Activated naive CD4-positive, alpha-beta T cell treated with anti-CD3 and anti-CD28 coated beads, Interleukin-2, amount 10 ng/mL, durations not matched to agents 7 days and 5 days (primary cell): ENCODE measurements around the gene FYCO1.

Experiments used
- CTCF ChIA-PET: fragments of 350-600 bp; sonication (Branson Sonifier 250); formaldehyde crosslinking; loops from one replicate; lab custom pipeline; 2021; ENCODE audit warnings: antibody characterized with exemption; lab: Charles Lee
- DNase-seq: peaks from one replicate; pipeline ENCODE4 v3.0.0-alpha.2; 2020
- H3K27ac Mint-ChIP-seq: one replicate; pipeline ENCODE4 v1.8.0; 2021; ENCODE audit warnings: mild to moderate bottlenecking, moderate library complexity, mixed read lengths
- H3K27me3 Mint-ChIP-seq: one replicate; pipeline ENCODE4 v1.8.0; 2021; ENCODE audit warnings: mild to moderate bottlenecking, mixed read lengths
- H3K36me3 Mint-ChIP-seq: one replicate; pipeline ENCODE4 v1.8.0; 2021; ENCODE audit warnings: mixed read lengths
- H3K4me1 Mint-ChIP-seq: one replicate; pipeline ENCODE4 v1.8.0; 2021; ENCODE audit warnings: mixed read lengths
- H3K4me3 Mint-ChIP-seq: one replicate; pipeline ENCODE4 v1.8.0; 2021; ENCODE audit warnings: mild to moderate bottlenecking, moderate library complexity, mixed read lengths
- H3K9me3 Mint-ChIP-seq: one replicate; pipeline ENCODE4 v1.8.0; 2021; ENCODE audit warnings: mixed read lengths

FYCO1 gene

GRCh38 chr3:45957586-45957985, 38.0 kb downstream of the FYCO1 start:
- Mint-ChIP-seq H3K4me3 (no peak overlapping the region), H3K4me1 (peaks cover 10% of the 10 kb centered on the region), H3K9me3 (peaks cover 2% of the 10 kb centered on the region), H3K27me3 (no peaks in the 10 kb centered on the region), H3K27ac (no peak overlapping the region), H3K36me3 (peaks cover 91% of the 10 kb centered on the region)
- CTCF ChIA-PET, result interaction anchor here (1.1 kb wide), 2 partner anchors 120 to 419 kb away, joined by 4 to 5 read pairs; no protein-coding TSS in a partner anchor
- no peak for DNase-seq

GRCh38 chr3:45955706-45956105, 39.9 kb downstream of the FYCO1 start:
- no peaks in the 10 kb centered on the region for H3K9me3 Mint-ChIP-seq
- H3K27ac Mint-ChIP-seq, result no peak overlapping the region
- H3K27me3 Mint-ChIP-seq, result no peaks in the 10 kb centered on the region
- no peak for DNase-seq
- peaks cover 91% of the 10 kb centered on the region for H3K36me3 Mint-ChIP-seq
- peaks cover 16% of the 10 kb centered on the region for H3K4me1 Mint-ChIP-seq
- H3K4me3 Mint-ChIP-seq, result no peak overlapping the region
- CTCF ChIA-PET, result no interaction called here

GRCh38 chr3:45955017-45955647, 40.5 kb downstream of the FYCO1 start:
- H3K4me3 Mint-ChIP-seq, result no peak overlapping the region
- H3K4me1 Mint-ChIP-seq, result peaks cover 21% of the 10 kb centered on the region
- no peak for DNase-seq
- no peaks in the 10 kb centered on the region for H3K9me3 Mint-ChIP-seq
- peaks cover 88% of the 10 kb centered on the region for H3K36me3 Mint-ChIP-seq
- H3K27me3 Mint-ChIP-seq, result no peaks in the 10 kb centered on the region
- no peak overlapping the region for H3K27ac Mint-ChIP-seq
- CTCF ChIA-PET, result no interaction called here

GRCh38 chr3:45954306-45954705, 41.3 kb downstream of the FYCO1 start:
- no peak for DNase-seq
- Mint-ChIP-seq H3K36me3 (peaks cover 85% of the 10 kb centered on the region), H3K4me1 (peaks cover 29% of the 10 kb centered on the region), H3K27ac (no peak overlapping the region), H3K4me3 (no peak overlapping the region), H3K9me3 (no peaks in the 10 kb centered on the region), H3K27me3 (no peaks in the 10 kb centered on the region)
- CTCF ChIA-PET, result no interaction called here

DNA sequence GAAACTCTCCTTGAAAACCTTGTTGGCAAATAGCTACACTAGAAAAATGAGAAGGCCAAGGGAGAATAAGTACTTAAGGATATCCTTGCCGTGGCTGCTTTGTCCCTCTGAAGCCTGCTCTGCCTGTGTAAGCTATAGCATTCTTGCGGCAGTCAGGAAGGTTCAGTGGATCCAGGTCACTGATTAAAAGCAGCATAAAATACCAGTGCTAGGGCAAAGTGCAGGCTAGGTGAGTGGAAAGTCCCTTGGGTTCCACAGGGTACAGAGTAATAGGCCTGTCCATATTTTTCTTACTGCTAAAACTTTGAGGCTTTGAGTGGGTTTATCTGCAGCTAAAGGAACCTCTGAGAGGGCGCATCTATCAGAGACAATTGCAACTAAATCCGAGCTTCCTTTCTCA, 42.1 kb downstream of the FYCO1 start:
- Mint-ChIP-seq H3K27me3 (no peaks in the 10 kb centered on the region), H3K4me3 (no peak overlapping the region), H3K27ac (no peak overlapping the region), H3K9me3 (no peaks in the 10 kb centered on the region), H3K36me3 (peaks cover 84% of the 10 kb centered on the region), H3K4me1 (peaks cover 36% of the 10 kb centered on the region)
- CTCF ChIA-PET, result interaction anchor here (1.4 kb wide), 1 partner anchor 126 kb away, joined by 6 read pairs; no protein-coding TSS in a partner anchor
- no peak for DNase-seq

DNA sequence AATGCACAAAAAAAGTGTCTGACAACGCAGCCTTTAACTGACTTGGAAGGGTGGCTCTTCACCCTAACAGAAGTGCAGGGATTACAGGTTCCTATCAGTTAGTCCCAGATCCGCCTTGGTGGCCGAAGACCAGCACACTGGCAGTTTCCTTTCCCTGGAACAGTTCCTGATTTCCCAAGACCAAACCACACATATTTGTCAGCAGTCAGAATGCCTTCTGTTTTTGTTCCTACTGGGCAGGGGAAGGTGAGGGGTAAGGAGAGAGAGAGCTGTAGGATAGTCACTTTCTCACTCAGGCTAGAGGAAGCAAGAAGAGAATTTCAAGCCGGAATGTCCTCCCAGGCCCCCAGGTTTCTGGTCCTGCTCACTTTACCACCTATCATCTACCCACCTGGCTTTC, 43.2 kb downstream of the FYCO1 start:
- Mint-ChIP-seq H3K36me3 (peaks cover 84% of the 10 kb centered on the region), H3K4me3 (no peak overlapping the region), H3K27me3 (no peaks in the 10 kb centered on the region), H3K27ac (no peak overlapping the region), H3K9me3 (no peaks in the 10 kb centered on the region), H3K4me1 (peaks cover 39% of the 10 kb centered on the region)
- no peak for DNase-seq
- CTCF ChIA-PET, result interaction anchor here (0.9 to 3.0 kb wide), 4 partner anchors 9 to 127 kb away, joined by 3 to 24 read pairs (median 5); partner anchors contain the start of gene CXCR6

DNA sequence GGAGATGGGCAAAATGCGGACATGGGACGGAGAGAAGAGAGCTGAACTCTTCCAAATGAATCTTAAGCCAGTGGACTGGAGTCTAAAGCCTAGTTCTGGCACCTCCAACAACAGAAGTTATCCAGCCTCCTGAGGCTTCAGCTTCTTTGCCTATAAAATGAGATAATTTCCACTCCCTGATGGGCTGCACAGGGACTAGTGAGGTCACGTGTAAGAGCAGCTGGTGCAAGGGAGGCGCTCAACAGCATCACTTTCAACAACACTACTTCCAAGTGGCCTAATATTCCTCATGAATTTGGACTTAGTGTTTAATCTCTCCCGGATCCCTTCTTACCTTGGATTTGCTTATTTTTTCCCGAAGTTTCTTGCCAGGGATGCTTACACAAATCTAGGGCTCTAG, 43.7 kb downstream of the FYCO1 start:
- H3K9me3 Mint-ChIP-seq, result no peaks in the 10 kb centered on the region
- no peak for DNase-seq
- no peaks in the 10 kb centered on the region for H3K27me3 Mint-ChIP-seq
- H3K36me3 Mint-ChIP-seq, result peaks cover 84% of the 10 kb centered on the region
- no peak overlapping the region for H3K4me3 Mint-ChIP-seq
- CTCF ChIA-PET, result interaction anchor here (0.9 to 16.7 kb wide), 6 partner anchors 9 to 126 kb away, joined by 3 to 419 read pairs (median 9); partner anchors contain the start of gene CXCR6
- peaks cover 40% of the 10 kb centered on the region for H3K4me1 Mint-ChIP-seq
- no peak overlapping the region for H3K27ac Mint-ChIP-seq

- Mint-ChIP-seq H3K27me3 (no peaks in the 10 kb centered on the region), H3K9me3 (no peaks in the 10 kb centered on the region), H3K27ac (peak overlapping the region; percentile 86), H3K4me3 (no peak overlapping the region), H3K4me1 (peaks cover 47% of the 10 kb centered on the region), H3K36me3 (peaks cover 87% of the 10 kb centered on the region)
- peak; percentile 72 for DNase-seq
- CTCF ChIA-PET, result interaction anchor here (0.6 to 16.7 kb wide), 11 partner anchors 9 to 257 kb away, joined by 3 to 419 read pairs (median 5); partner anchors contain the start of gene CCR1
These were observed 44.7 kb downstream of the FYCO1 start for GRCh38 chr3:45950686-45951600.

GRCh38 chr3:45950131-45950530, 45.5 kb downstream of the FYCO1 start:
- Mint-ChIP-seq H3K4me1 (peaks cover 52% of the 10 kb centered on the region), H3K4me3 (no peak overlapping the region), H3K9me3 (no peaks in the 10 kb centered on the region), H3K27ac (peak overlapping the region; percentile 86), H3K27me3 (peaks cover 2% of the 10 kb centered on the region), H3K36me3 (peaks cover 89% of the 10 kb centered on the region)
- CTCF ChIA-PET, result interaction anchor here (0.6 to 16.7 kb wide), 10 partner anchors 8 to 258 kb away, joined by 3 to 419 read pairs (median 6); partner anchors contain the start of gene CCR1
- DNase-seq, result no peak

- Mint-ChIP-seq H3K36me3 (peaks cover 88% of the 10 kb centered on the region), H3K4me3 (no peak overlapping the region), H3K4me1 (peaks cover 59% of the 10 kb centered on the region), H3K9me3 (no peaks in the 10 kb centered on the region), H3K27me3 (peaks cover 3% of the 10 kb centered on the region), H3K27ac (no peak overlapping the region)
- DNase-seq, result no peak
- CTCF ChIA-PET, result interaction anchor here (1.9 to 16.7 kb wide), 2 partner anchors 13 to 129 kb away, joined by 8 to 419 read pairs; no protein-coding TSS in a partner anchor
These were observed 46.2 kb downstream of the FYCO1 start for GRCh38 chr3:45949432-45949831.

DNA sequence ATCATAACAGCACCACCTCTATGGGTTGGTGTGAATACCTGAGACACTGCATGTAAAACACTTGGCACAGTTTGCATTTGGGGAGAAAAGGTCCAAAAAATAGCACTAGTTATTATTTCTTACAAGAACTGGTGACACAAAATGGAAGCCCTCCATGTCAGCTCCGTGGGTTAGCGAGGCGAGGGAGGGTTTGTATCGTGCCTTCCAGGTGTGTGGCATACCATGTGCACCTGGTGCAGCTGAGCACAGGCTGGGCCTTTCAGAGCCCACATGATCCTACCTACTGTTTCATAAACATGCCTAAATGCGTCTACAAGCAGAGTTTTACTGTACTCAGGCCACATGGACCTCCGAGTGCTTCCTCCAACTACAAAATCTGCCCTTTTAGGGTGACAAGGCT, 46.7 kb downstream of the FYCO1 start:
- Mint-ChIP-seq H3K27me3 (peaks cover 3% of the 10 kb centered on the region), H3K9me3 (no peaks in the 10 kb centered on the region), H3K27ac (no peak overlapping the region), H3K4me1 (peaks cover 61% of the 10 kb centered on the region), H3K36me3 (peaks cover 83% of the 10 kb centered on the region), H3K4me3 (no peak overlapping the region)
- no peak for DNase-seq
- CTCF ChIA-PET, result interaction anchor here (0.9 to 16.7 kb wide), 3 partner anchors 10 to 129 kb away, joined by 3 to 419 read pairs (median 3); no protein-coding TSS in a partner anchor

DNA sequence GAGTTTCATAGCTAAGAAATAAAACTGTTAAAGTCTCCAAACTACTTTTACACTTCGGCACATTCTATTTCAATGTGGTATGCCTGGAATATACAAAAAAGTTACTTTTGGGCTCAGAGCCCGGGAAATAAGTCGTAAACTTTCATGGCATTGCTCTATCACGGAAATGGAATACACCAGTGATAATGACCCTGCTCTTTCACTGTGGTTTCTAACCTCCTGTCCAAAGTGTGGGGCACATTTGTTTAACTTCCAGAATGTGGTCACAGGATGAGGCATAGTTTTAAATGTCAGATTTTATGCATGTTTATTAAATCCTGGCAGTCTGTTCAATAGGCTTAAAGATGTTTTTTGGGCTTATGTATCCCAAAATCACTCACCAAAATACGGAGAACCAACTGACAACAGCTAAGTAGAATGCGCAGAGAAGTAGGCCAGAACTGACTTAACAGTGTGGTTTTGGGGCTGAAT, 47.3 kb downstream of the FYCO1 start:
- CTCF ChIA-PET, result interaction anchor here (0.9 to 16.7 kb wide), 4 partner anchors 10 to 130 kb away, joined by 3 to 419 read pairs (median 4); no protein-coding TSS in a partner anchor
- Mint-ChIP-seq H3K27ac (no peak overlapping the region), H3K27me3 (peaks cover 3% of the 10 kb centered on the region), H3K9me3 (no peaks in the 10 kb centered on the region), H3K36me3 (peaks cover 80% of the 10 kb centered on the region), H3K4me3 (no peak overlapping the region), H3K4me1 (peaks cover 67% of the 10 kb centered on the region)
- DNase-seq, result no peak

DNA sequence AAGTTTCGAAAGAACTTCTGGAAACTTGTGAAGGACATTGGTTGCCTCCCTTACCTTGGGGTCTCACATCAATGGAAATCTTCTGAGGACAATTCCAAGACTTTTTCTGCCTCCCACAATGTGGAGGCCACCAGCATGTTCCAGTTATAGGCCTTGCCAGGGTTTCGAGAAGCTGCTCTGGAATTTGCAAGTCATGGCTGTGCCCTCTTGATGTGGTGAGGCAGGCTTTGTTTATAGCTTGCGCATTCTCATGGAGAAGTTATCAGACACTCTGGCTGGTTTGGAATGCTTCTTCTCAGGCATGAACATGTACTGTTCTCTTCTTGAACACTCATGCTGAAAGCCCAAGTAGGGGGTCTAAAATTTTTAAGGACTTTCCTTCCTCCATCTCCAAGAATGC, 48.3 kb downstream of the FYCO1 start:
- Mint-ChIP-seq H3K9me3 (no peaks in the 10 kb centered on the region), H3K4me3 (no peak overlapping the region), H3K36me3 (peaks cover 72% of the 10 kb centered on the region), H3K27me3 (peaks cover 3% of the 10 kb centered on the region), H3K27ac (no peak overlapping the region), H3K4me1 (peaks cover 76% of the 10 kb centered on the region)
- DNase-seq, result no peak
- CTCF ChIA-PET, result interaction anchor here (0.6 to 16.7 kb wide), 3 partner anchors 15 to 131 kb away, joined by 3 to 419 read pairs (median 5); no protein-coding TSS in a partner anchor

DNA sequence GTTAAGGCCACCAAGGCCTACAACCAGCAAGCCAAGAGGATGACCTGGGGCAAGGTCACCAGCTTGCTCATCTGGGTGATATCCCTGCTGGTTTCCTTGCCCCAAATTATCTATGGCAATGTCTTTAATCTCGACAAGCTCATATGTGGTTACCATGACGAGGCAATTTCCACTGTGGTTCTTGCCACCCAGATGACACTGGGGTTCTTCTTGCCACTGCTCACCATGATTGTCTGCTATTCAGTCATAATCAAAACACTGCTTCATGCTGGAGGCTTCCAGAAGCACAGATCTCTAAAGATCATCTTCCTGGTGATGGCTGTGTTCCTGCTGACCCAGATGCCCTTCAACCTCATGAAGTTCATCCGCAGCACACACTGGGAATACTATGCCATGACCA, 48.7 kb downstream of the FYCO1 start:
- no peak overlapping the region for H3K4me3 Mint-ChIP-seq
- CTCF ChIA-PET, result interaction anchor here (0.6 to 16.7 kb wide), 3 partner anchors 16 to 131 kb away, joined by 3 to 419 read pairs (median 5); no protein-coding TSS in a partner anchor
- no peak for DNase-seq

More for the DNA sequence above, 48.7 kb downstream of the FYCO1 start:
- Mint-ChIP-seq H3K27me3 (peaks cover 3% of the 10 kb centered on the region), H3K4me1 (peaks cover 77% of the 10 kb centered on the region), H3K9me3 (no peaks in the 10 kb centered on the region), H3K36me3 (peaks cover 67% of the 10 kb centered on the region), H3K27ac (no peak overlapping the region)
